Muscle of arm (tissue), 12 donors: ENCODE results near the gene HOXD3. TPM values are rescaled to one million over a fixed set of nuclear protein-coding genes. Genes with fewer than 3 reads are reported as not detected.

Experiments used
- DNase-seq: peaks from one replicate; pipeline ENCODE4 v3.0.0-alpha.2; 2013
- polyA plus RNA-seq, 12 donors: library from polyadenylated mRNA; unstranded; fragments of 120-200 nt; gene quantifications; one replicate each; pipeline ENCODE4 v1.2.1, GENCODE V29; 2013; ENCODE audit not compliant: insufficient read length in 12 of 12

Gene HOXD3
- polyA plus RNA-seq, 12 donors: 1.8 to 4.8 (median 2.4) TPM; not detected in 2

GRCh38 chr2:176161825-176162626 lies 4.9 kb downstream of the HOXD3 start:
- DNase-seq: peak; percentile 83

DNA sequence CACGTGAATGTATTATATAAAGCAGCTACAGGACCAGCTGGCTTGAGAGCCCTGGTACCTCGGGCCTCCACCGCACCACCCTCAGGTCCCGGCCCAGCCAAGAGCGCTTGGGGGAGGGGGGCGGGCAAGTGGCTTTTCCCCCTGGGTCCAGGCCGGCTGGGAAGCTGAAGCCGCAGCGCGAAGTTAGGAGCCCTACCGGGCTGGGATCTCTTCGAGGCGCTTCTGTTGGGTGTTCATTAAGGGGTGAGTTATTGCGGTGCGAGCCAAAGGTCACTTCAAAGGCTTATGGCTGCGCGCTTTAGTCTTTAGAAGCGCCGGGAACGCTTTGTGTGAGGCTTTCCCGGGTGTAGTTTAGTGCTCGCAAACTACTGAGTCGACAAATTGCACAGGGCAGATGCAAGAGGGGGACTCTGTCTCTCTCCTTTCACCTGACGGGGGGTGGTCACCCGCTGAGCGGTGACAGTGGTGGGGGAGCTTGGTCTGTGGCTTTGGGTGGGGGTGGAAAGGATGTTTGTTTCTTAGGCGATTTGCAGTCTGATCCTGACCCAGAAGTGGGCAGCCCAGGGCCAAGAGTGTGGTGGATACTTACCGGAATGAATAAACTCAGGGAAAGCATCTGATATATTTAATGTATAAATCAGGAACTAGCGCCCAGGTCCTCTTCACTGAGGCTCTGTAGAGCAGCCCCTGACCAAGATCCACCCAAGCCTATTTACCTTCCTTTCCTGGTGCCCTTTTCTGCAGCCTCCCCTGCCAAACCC lies 6.0 kb downstream of the HOXD3 start:
- no peak for DNase-seq

DNA sequence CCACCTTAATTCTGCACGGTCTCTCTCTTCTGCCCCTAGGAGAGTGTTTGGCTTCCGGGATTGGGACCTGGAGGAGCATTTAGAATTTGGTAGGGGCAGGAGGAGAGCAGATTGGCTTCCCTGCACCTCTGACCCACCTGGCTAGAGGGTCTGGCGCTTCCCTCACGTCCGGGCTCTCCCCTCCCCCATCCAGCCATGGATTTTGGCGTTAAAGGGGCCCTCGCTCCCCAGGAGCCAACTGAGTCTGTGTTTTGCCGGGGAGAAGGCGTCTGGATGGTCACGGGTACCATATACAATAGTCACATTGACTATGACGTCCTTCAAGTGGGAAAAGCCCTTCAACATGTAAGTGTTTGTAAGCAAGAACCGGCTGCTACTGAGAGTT lies 6.6 kb downstream of the HOXD3 start:
- DNase-seq: no peak

DNA sequence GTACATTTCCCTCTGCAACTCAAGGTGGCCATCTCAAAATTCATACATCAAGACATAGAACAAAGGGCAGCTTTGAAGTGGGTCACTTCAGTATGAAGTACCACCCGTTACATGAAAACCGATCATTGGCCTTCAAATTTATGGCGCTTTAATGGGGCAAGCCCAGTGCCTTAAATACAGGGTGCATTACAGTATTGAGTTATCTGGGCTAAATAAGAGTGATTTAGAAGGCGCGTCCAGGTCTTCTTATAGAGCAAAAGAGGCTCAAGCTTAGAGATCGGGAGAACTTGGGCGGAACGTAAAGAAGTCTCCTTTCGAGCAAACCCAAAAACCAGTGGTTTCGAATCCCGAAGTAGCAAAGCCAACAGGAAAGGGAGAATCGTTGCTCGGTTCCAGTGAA lies 7.1 kb downstream of the HOXD3 start:
- DNase-seq: no peak

DNA sequence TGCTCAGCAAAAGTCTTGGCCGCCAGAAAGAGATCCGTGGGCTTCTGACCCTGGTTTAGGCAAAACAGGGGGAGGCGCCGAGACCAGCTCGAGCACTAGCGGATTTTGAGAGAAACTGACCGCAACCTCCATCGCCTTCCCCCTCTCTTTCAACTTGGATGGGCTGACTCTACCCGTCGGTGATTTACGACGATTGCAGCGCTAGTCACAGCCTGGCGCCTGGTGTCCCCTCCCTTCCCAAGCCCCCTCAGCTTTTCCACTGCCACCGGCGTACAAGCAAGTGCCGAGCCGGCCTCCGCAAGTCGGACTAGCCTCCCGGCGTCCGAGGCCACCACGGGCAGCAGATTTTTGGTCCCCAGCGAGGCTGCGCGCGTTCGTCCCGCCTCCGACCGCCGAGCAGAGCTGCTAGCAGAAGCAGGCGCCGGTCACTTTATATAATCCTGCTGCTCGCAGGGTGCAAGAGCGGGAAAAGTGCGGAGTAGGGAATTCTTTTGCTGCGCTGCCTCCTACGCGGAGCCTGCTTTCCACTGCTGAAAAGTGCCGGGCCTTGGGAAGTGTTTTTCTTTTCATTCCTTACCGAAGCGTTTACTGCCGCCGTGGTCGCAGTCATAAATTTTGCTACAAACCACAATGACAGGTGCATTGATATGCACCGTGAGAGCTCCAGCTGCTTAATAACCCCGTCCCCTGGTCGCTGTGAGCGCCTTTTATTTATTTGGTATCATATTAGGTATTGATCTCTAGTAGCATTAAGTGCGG lies 7.7 kb downstream of the HOXD3 start:
- DNase-seq: no peak

DNA sequence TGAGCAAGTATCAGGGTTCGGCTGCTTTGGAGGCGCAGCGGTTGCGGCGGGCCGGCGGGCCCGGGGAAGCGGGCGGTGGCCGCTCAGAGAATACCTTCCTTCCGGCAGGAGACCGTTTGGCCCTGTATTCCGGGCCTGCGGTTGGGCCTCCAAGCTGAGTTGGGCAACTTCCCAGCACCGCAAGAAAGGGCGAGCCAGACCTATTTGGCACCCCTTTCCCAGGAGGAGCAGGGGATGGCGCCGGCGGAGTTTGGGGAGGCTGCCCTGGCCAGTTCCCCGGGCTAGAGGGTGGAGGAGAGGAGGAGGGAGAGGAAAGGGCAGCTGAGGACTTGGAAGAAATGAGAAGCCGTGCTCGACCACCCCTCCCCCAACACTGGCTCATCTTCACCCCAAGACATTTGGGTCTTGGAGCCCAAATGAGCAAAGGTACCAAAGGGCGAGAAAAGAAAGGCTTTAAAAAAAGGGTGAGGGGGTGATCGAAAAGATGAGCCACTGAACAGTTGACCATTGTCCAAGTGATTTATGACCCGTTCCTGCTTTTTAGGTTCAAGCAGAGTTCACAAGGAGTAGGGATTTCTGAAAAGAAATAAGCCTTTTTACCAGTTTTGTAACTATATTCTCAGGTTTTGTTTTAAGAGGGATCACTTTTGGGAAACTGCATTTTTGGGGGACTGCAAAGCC lies 8.4 kb downstream of the HOXD3 start:
- DNase-seq: no peak

GRCh38 chr2:176166272-176166671 lies 9.2 kb downstream of the HOXD3 start:
- DNase-seq: no peak

GRCh38 chr2:176167398-176167797 lies 10.3 kb downstream of the HOXD3 start:
- no peak for DNase-seq

- DNase-seq: no peak
Observed at GRCh38 chr2:176169181-176169580, 12.1 kb downstream of the HOXD3 start.

DNA sequence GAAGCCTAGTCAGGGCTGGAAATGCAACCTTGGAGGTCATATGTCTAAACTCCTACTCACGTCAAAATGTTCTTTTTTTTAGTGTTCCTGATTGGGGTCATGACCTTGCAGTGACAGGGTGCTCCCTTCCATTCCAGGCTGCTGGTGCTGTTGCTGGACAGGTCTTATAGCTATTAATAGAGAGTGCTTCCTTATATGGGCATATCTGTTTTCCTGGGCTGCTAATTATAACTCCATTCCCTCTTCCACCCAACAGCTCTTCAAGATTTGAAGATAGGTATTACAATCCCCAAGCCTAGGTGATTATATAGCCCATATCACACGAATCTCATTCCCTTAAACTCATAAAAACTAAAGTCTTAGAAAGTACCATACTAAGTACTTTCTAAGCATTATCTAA lies 12.6 kb downstream of the HOXD3 start:
- DNase-seq: no peak

GRCh38 chr2:176170602-176171305 lies 13.6 kb downstream of the HOXD3 start:
- DNase-seq: no peak

DNA sequence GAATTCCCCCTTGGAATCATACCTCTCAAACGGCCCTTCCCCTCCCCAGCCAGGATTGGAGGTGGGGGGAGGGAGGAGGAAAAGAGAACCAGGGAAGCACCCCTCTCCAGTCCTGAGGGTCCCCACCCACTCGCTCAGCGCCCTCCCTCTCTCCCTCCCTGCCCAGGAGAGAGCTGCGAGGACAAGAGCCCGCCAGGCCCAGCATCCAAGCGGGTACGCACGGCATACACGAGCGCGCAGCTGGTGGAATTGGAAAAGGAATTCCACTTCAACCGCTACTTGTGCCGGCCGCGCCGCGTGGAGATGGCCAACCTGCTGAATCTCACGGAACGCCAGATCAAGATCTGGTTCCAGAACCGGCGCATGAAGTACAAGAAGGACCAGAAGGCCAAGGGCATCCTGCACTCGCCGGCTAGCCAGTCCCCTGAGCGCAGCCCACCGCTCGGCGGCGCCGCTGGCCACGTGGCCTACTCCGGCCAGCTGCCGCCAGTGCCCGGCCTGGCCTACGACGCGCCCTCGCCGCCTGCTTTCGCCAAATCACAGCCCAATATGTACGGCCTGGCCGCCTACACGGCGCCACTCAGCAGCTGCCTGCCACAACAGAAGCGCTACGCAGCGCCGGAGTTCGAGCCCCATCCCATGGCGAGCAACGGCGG lies 14.4 kb downstream of the HOXD3 start:
- no peak for DNase-seq

- no peak for DNase-seq
Observed at GRCh38 chr2:176172007-176172894, 15.1 kb downstream of the HOXD3 start.

- DNase-seq: no peak
Observed at GRCh38 chr2:176172895-176173566, 15.9 kb downstream of the HOXD3 start.

DNA sequence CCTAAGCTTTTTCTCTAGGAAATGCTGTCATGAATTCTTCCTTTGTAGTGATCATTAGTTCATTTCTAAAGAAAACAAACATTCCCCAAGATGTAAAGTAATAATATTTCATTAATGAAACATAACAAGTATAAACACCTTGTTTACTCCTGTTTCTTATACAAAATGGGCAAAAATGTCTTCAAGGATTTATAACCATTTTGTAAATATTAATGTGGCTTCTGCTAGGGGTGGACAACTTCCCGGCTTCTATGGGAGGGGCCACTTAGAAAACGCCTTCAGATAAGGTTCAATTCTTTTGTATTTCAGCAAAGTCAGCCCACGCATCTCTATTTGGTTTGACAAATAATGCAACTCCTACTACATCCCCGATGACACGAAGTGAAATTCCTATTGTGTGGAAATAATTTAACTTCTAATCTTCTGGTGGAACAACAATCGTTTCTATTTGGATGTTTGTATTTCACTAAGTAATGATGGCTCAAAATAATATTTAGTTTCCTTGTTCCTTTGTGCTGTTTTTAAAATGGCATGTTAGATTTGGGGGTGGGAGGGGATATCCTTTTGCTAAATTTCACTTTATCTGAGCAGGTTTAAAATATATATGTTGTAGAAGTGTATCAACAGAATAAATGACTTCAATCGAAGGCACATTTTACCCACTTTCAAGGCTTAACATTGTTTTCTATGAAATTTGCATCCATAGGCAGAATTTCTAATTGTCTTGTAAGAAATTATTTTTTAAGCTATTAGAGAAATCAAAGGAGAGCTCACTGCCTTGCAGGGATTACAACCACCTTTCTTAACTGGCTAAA lies 16.7 kb downstream of the HOXD3 start:
- DNase-seq: no peak

GRCh38 chr2:176174382-176174823 lies 17.3 kb downstream of the HOXD3 start:
- no peak for DNase-seq

DNA sequence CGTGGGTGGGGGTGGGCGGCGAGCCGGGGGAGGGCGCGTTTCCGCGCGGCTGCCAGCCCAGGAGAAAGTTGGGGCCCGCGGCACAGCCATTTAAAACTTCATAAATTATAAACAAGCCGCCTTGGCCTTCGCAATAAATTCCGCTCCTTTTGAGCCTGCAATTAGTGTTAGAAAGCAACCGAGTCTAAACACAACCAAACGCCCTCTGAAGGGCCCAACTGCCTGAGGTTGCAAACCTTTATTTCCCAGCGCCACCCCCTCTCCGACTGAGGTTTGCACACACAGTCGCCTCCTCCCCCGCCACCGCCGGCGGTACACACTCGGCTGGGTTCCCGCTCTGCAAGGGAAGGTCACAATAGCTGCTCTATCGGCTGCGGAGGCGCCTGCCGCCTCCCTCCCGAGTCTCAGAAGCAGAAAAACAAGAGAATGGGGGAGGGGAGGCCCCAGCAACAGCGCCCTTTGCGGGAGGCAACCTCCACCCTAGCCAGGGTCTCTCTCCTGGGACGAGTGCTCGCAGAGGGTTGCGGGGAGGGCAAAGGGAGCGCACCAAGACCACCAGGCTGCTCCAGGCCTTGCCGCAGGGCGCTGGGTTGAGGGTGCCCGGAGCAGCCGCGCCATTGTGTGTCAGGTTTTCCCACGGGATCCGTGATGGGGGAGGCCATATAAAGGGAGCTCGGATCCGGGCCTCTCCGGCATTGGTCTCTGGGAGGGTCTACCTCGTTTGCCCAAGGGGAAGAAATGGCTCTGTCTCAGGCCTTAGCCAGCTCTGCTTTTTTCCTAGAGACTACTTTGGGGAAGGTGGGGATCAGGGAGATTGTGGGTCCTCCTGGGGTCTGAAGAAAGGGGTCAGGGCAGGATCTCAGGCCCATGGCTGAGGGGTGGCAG lies 18.0 kb downstream of the HOXD3 start:
- DNase-seq: no peak
